Spleen (tissue), 11 donors: ENCODE measurements around the gene EVC2. TPM values are rescaled to one million over a fixed set of nuclear protein-coding genes. Genes with fewer than 3 reads are reported as not detected.

Source experiments
- DNase-seq: peaks from one replicate; pipeline ENCODE4 v3.0.0-alpha.2; 2020
- H3K27ac ChIP-seq, 8 donors: fragments of 200-600 bp; sonication (generic) in 7 of 8; 1 replicate in 4 of 8; 2 replicates in 4 of 8; pipeline versions ENCODE4 v1.5.0 to v1.8.0; 2016 to 2021; ENCODE audit warnings: inconsistent platforms in 4 of 8, mild to moderate bottlenecking in 4 of 8, moderate library complexity in 1 of 8
- H3K27me3 ChIP-seq, 7 donors: fragments of 200-600 bp; sonication (generic) in 6 of 7; replicated peaks in 1 of 7; 1 replicate in 4 of 7; 2 replicates in 3 of 7; pipeline versions ENCODE4 v1.5.0 to v1.8.0; 2016 to 2021; ENCODE audit warnings: inconsistent platforms in 3 of 7, mild to moderate bottlenecking in 1 of 7
- H3K36me3 ChIP-seq, 6 donors: fragments of 200-600 bp; sonication (generic) in 5 of 6; 1 replicate in 4 of 6; 2 replicates in 2 of 6; pipeline versions ENCODE4 v1.5.0 to v1.8.0; 2016 to 2021; ENCODE audit warnings: inconsistent platforms in 2 of 6
- H3K4me1 ChIP-seq, 6 donors: fragments of 200-600 bp; sonication (generic) in 5 of 6; 1 replicate in 3 of 6; 2 replicates in 3 of 6; pipeline versions ENCODE4 v1.5.0 to v1.8.0; 2016 to 2021; ENCODE audit warnings: inconsistent platforms in 3 of 6
- H3K4me3 ChIP-seq, 8 donors: fragments of 200-600 bp; sonication (generic) in 7 of 8; 1 replicate in 4 of 8; 2 replicates in 4 of 8; pipeline versions ENCODE4 v1.5.0 to v1.8.0; 2016 to 2021; ENCODE audit warnings: inconsistent platforms in 4 of 8, mild to moderate bottlenecking in 4 of 8, moderate library complexity in 2 of 8
- H3K9me3 ChIP-seq, 8 donors: fragments of 200-600 bp; sonication (generic) in 7 of 8; 1 replicate in 4 of 8; 2 replicates in 4 of 8; pipeline versions ENCODE4 v1.5.0 to v1.8.0; 2016 to 2021; ENCODE audit warnings: inconsistent platforms in 4 of 8
- POLR2A ChIP-seq, 3 donors: fragments of 450-650 bp; IDR thresholded peaks; one replicate each; pipeline ENCODE4 v1.5.1; 2017; ENCODE audit warnings: antibody characterized with exemption in 3 of 3, mild to moderate bottlenecking in 1 of 3
- POLR2AphosphoS5 ChIP-seq, 3 donors: sonication (generic); formaldehyde crosslinking; IDR thresholded peaks; one replicate each; pipeline ENCODE4 v1.5.1; 2017; ENCODE audit warnings: antibody characterized with exemption in 3 of 3
- WGBS, 5 donors: extraction: QIAGEN DNeasy Blood & Tissue Kit in 3 of 5; methylation state at CpG; one replicate each; pipeline versions ENCODE4 v1.1.5 to v1.1.7; 2013 to 2018; 5-methylcytosine and 5-hydroxymethylcytosine counted together
- intact Hi-C: fragments of 100-400 bp; cut with DNase I; formaldehyde crosslinking; loops from one replicate; pipeline ENCODE4 v1.15.0; 2023; ENCODE audit warnings: low total_unique reads
- polyA plus RNA-seq, 3 donors: library from polyadenylated mRNA; stranded (reverse); fragments of 200-250 nt; gene quantifications; one replicate each; pipeline ENCODE4 v1.2.1, GENCODE V29; 2013
- total RNA-seq, 7 donors: library from RNA; depleted of rRNA in 3 of 7; stranded (reverse); fragments of >200 nt in 3 of 7; fragmentation: NEBNext Ultra II Directional in 4 of 7; extraction: Animal tissue kit (Norgen Biotek cat#: 25700) in 4 of 7; gene quantifications; one replicate each; pipeline versions ENCODE4 v1.1.0 to v1.2.1, GENCODE V29; 2016 to 2021
- TF ChIP-seq, protein P1 (sequence below), 11 experiments: fragments of 200-600 bp in 7 of 11; fragments of 450-650 bp in 4 of 11; sonication (generic) in 4 of 11; IDR thresholded peaks in 8 of 11; conservative IDR thresholded peaks in 3 of 11; 1 replicate in 7 of 11; 2 replicates in 4 of 11; pipeline versions ENCODE4 v1.4.0 to v1.8.0; 2016 to 2021; ENCODE audit warnings: antibody characterized with exemption in 11 of 11, inconsistent platforms in 4 of 11, mild to moderate bottlenecking in 1 of 11
- donor health status: healthy with polysubstance abuse.
- donor health status: DM: no; HTN: no; CAD: no; lungs with moderate emphysema.
- donor health status: DM: no; HTN: no; CAD: no.
- donor health status: Bipolar disorder and iron deficiency.
- donor health status: healthy.
- donor health status: DM: no; HTN: no; CAD: no.
- donor health status: DM: yes; HTN: yes; CAD: no.

EVC2 gene
- total and polyA plus RNA-seq, 10 donors = 0.30 to 4.4 (median 2.6) TPM

DNA sequence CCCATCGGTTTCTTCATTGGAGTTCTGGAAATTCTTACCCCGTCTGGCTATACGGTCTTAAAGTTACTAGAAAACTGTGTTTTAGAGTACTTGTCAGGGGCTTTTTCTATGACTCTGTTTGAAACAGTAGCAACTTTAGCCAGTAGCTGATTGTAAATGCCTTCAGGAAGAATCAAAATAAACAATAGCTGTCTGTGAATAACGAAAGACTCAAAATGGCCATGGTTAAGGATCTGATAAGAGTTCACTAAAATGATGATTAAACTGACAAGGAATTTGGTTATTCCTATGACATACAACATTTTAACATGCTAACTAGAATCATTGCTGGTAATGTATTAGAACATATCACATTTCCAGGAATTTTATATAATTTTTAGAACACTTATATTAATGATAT lies 191.0 kb downstream of the EVC2 start:
- no peak overlapping the region for H3K27ac ChIP-seq
- H3K9me3 ChIP-seq = peaks cover 0 to 5% (median 0%) of the 10 kb centered on the region in 8 donors
- no peaks in the 10 kb centered on the region for H3K27me3 ChIP-seq
- no peak for DNase-seq
- H3K36me3 ChIP-seq = no peaks in the 10 kb centered on the region
- intact Hi-C loops = no loop called here
- WGBS, 5 donors = 64 to 92% (median 84%) methylated on average over 4 of the region's 4 CpGs
- TF ChIP-seq POLR2AphosphoS5 (IDR thresholded peaks at IDR 0.05) (no peak), POLR2A (IDR thresholded peaks at IDR 0.05) (no peak)
- TF ChIP-seq, protein P1, sequence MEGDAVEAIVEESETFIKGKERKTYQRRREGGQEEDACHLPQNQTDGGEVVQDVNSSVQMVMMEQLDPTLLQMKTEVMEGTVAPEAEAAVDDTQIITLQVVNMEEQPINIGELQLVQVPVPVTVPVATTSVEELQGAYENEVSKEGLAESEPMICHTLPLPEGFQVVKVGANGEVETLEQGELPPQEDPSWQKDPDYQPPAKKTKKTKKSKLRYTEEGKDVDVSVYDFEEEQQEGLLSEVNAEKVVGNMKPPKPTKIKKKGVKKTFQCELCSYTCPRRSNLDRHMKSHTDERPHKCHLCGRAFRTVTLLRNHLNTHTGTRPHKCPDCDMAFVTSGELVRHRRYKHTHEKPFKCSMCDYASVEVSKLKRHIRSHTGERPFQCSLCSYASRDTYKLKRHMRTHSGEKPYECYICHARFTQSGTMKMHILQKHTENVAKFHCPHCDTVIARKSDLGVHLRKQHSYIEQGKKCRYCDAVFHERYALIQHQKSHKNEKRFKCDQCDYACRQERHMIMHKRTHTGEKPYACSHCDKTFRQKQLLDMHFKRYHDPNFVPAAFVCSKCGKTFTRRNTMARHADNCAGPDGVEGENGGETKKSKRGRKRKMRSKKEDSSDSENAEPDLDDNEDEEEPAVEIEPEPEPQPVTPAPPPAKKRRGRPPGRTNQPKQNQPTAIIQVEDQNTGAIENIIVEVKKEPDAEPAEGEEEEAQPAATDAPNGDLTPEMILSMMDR (IDR thresholded peaks at IDR 0.05 in 8 of 11, conservative IDR thresholded peaks at IDR 0.05 in 3 of 11) = no peak
- H3K4me1 ChIP-seq = no peaks in the 10 kb centered on the region
- H3K4me3 ChIP-seq = no peak overlapping the region

DNA sequence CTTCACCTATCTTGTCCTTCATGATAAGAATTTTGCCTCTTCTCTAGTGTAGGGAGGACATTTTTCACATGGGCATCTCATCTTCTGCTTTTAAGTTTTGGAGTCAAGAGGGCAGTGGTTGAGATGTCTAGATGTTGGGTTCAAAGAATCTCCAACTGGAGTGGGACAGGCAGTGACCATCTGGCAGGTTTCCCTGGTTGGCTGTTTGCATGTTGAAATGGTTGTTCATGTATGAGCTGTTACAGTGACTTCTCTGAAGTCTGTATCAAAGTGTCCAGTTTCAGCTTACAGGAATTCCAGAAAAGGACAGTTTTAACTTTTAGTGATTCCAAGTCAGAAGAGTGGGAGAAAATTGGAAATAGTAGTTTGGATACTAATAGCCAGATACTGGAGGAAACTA lies 192.7 kb downstream of the EVC2 start:
- TF ChIP-seq, protein P1 (IDR thresholded peaks at IDR 0.05 in 8 of 11, conservative IDR thresholded peaks at IDR 0.05 in 3 of 11) = no peak
- no peak for TF ChIP-seq POLR2A (IDR thresholded peaks at IDR 0.05)
- intact Hi-C loops = no loop called here
- no peak for DNase-seq
- Histone ChIP-seq H3K36me3 (no peaks in the 10 kb centered on the region), H3K4me3 (no peak overlapping the region), H3K9me3 (peaks cover 0 to 5% (median 0%) of the 10 kb centered on the region in 8 donors), H3K27ac (no peak overlapping the region), H3K27me3 (no peaks in the 10 kb centered on the region), H3K4me1 (no peaks in the 10 kb centered on the region)

Other genes with a start within 250 kb of the EVC2 start
- 10 to 100 TPM in 2 of 7 donors, 1 to 10 TPM in 5; 5.1 to 13.3 (median 9.0) TPM for gene EVC, start 2.6 kb upstream of the EVC2 start, total RNA-seq
- gene EVC, start 2.6 kb upstream of the EVC2 start, polyA plus RNA-seq = 1 to 10 TPM in 1 of 3 donors, under 1 TPM in 2; 0.20 to 1.2 (median 0.35) TPM
- 1 to 10 TPM in 4 of 7 donors, under 1 TPM in 2, not detected in 1; 0.16 to 2.3 (median 1.4) TPM for gene CRMP1, start 184.5 kb upstream of the EVC2 start, total RNA-seq
- gene CRMP1, start 184.5 kb upstream of the EVC2 start, polyA plus RNA-seq = under 1 TPM; 0.03 to 0.85 (median 0.04) TPM